ENCODE measurements around the gene ZNF431.
"Not testable (repeated sequence)": the region's sequence is repeated elsewhere in the genome, so short reads cannot be mapped to it uniquely, and the experiment has no call there.

Gene ZNF431

DNA sequence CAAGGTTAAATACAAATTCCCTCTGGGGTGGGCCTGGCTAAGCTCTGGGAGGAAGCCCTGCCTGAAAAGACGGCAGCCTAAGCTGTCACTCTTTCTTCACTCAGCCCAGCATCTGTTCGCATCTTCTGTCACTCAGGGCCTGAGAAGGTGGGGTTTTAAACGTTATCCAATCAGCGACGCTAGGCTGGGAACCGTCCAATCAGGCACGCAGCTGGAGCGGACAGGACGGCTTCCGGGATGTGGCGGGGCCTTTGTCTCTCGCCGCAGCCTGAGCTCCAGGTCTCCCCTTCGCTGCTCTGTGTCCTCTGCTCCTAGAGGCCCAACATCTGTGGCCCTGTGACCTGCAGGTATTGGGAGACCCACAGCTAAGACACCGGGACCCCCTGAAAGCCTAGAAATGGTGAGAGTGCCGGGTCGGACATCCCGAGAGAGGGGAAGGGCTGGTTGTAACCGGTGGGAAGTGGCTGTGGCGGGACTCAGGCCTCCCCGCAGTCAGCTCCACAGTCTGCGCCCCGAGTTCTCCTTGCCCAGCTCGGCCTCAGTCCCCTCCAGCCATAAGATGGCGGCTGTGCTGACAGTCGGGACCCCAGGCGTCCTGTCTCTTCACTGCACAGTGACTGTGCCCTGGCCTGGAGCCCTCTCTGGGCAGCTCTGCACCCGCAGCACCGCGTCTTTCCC, at the start of gene ZNF431:
TSS of gene ZNF431 (plus strand) at position 254 of the 678 bp plus-strand sequence. CDS start at position 398, 144 bp downstream.
- peak; percentile 97 for DNase-seq

DNA sequence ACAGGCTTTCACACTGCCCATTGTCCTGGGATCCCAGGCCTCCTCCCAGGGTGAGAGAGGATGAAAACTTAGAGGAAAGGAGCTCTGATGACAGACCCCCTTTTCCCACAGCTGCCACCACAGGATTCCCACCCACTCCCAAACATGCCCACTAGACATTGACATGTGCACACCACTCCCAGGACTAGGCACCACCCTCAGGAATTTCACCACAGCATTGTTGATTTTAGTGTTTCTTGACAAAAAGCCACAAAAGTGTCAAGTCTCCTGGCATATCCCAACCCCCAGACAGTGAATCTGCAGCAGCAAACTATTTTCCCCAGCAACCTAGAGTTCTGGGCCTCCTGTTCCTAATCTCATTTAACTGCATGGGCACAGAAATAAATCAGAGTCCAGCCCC, 49.7 kb upstream of the ZNF431 start:
- DNase-seq = no peak

DNA sequence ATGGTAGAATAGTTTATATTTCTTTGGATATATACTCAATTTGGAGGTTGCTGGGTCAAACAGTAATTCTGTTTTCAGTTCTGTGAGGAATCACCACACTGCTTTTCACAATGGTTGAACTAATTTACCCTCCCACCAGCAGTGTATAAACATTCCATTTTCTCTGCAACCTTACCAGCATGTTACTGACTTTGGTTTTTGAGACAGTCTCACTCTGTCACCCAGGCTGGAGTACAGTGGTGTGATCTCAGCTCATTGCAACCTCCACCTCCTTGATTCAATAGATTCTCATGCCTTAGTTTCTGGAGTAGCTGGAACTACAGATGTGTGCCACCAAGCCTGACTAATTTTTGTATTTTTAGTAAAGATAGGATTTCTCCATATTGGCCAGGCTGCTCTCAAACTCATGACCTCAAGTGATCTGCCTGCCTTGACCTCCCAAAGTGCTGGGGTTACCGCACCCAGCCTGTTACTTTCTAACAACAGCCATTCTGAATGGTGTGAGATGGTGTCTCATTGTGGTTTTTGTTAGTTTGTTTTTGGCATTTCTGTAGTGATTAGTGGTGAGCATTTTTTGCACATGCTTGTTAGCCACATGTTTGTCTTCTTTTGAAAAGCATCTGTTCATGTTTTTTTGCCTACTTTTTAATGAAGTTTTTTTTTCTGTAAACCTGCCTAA, 47.4 kb upstream of the ZNF431 start:
- no peak for DNase-seq

DNA sequence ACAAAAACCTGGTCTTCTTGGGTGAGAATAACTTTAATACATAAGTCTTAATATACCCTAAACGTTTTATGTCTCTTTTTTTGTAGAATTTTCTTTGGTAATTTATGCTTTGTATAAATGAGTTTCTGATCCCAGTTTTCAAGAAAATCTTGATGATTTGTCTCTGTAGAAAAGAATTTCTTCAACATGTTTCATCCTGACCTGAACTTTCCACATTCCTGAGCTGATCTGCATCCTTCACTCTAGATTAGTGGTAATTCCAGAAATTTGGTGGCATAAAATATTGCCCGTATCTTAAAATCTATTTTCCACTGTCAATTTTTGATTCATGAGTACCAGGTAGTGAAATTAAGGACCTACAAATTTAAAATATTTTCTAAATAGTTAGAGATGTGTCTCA, 43.5 kb upstream of the ZNF431 start:
- DNase-seq = no peak

DNA sequence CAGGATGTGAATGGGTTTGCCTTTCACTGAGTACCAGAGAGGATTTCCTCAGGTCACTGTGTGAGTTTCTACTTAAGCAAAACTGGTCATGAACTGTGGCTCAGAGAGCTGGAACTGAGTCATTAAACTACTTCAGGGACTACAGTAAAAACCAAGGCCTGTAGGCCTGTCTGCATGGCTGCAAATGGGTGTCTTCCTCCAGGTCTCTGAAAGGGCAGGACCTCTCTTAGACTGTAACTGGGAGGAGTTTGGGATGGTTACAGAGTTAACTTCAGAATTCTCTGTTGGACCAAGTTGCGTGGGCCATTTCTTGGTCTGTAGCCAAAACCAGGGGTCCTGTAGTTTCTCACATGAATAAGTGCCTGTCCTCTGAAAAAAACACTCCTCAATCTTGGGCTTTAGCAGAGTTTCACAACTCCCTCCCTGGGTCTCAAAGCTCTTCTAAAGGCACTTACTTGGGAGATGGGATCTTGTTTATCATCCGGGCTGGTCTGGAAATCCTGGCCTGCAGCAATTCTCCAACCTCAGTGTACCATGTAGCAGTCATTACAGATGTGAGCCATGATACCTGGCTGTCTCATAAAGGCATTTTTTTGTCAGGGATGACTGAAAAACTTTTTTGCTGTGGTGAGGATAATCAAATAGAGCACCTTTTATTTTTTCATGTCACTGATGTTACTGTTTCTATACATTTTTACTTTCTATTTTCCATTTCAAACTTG, 40.2 kb upstream of the ZNF431 start:
- peak; percentile 25 for DNase-seq

DNA sequence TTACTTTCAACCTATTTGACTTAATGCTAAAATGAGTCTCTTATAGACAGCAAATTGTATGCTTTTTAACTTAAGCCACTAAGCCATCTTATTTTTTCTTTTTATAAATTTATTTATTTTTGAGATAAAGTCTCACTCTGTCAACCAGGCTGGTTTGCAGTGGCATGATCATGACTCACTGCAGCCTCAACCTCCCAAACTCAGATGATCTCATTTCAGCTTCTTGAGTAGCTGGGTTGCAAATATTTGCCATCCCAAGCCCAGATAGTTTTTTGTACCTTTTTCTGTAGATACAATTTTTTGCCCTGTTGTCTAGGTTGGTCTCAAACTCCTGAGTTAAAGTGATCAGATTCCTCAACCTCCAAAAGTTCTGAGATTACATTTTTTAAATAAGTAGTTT, 32.7 kb upstream of the ZNF431 start:
- DNase-seq = no peak

DNA sequence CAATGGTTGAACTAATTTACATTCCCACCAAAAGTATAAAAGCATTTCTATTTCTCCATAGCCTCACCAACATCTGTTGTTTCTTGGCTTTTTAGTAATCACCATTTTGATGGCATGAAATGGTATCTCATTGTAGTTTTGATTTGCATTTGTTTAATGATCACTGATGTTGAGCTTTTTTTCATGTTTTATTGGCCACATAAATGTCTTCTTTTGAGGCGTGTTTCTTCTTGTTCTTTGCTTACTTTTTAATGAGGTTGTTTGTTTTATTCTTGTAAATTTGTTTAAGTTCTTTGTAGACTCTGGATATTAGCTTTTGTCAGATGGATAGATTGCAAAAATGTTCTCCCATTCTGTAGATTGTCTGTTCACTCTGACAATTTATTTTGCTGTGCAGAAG, 31.7 kb upstream of the ZNF431 start:
- DNase-seq = no peak

DNA sequence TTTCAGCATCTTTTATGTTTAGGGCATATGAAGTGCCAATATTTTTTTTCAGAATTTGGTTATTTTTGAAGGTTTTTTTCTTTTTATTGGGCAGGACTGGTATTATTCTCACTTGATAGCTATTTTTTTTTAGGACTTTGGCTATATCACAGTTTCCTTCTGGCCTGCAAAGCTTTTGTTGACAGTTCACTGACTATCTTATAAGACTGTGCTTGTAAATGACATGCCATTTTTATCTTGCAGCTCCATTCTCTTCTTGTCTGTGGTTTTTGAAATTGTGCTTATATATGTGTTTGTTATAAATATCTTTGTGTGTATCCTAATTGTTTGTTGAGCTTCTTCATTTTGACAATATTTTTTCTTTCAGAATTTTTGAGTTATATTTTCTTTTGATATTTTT, 26.4 kb upstream of the ZNF431 start:
- DNase-seq = no peak

DNA sequence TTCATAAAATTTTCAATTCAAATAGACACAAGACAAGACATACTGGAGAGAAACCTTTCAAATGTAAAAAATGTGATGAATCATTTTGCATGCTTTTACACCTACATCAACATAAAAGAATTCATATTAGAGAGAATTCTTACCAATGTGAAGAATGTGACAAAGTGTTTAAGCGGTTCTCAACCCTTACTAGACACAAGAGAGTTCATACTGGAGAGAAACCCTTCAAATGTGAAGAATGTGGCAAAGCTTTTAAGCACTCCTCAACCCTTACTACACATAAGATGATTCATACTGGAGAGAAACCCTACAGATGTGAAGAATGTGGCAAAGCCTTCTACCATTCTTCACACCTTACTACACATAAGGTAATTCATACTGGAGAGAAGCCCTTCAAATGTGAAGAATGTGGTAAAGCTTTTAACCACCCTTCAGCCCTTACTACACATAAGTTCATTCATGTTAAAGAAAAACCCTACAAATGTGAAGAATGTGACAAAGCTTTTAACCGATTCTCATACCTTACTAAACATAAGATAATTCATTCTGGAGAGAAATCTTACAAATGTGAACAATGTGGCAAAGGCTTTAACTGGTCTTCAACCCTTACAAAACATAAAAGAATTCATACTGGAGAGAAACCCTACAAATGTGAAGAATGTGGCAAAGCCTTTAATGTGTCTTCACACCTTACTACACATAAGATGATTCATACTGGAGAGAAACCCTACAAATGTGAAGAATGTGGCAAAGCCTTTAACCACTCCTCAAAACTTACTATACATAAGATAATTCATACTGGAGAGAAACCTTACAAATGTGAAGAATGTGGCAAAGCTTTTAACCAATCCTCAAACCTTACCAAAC, 24.6 kb upstream of the ZNF431 start:
- no peak for DNase-seq

DNA sequence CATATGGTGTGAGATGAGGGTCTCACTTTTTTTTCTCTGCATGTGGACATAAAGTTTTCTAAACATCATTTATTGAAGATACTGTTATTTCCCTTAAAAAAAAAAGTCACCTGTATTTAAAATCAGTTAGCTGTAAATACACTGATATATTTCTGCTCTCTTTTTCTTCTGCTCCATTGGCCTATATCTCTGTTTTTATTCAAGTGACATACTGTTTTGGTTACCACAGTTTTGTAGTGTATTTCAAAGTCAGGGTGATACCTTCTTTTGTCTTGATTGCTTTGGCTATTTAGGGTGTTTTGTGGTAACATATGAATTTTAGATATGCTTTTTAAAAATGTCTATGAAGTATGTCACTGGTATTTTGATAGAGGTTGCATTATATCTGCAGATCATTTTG, 15.8 kb upstream of the ZNF431 start:
- no peak for DNase-seq

DNA sequence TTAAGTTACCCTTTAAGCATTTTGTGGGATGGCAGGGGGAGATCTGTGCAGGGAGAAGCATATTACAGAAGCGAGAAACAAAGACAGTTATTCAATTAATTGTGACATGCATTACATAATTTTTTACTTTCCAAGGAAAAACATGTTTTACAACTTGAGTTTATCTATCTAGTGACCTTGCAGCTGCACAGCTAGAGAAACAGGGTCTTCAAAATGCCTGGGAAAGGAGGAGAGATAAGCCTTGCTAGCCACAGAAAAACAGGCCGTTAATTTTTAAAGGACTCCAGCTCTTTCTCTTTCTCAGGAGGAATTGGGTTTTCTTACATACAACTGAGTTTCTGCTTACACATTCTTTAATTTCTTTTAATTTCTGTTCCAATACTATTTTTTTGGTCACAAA, 14.8 kb upstream of the ZNF431 start:
- no peak for DNase-seq

DNA sequence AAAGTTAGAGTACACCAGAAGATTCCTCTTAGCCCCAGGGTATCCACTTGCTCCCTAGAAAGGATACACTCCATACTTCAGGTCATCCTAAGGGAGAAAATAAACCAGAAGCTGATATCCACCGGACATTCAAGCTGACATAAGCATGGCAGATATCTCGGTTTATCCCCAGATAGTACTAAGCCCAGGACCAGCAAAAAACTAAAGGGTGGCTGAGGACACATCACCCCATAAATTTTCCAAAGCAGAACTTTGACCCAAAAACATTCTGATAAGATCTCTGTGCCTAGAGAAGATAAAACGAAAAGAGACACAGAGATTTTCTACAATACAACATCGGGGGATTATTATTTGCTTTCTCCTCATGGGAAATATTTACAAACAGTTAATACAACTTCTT, 13.9 kb upstream of the ZNF431 start:
- no peak for DNase-seq

DNA sequence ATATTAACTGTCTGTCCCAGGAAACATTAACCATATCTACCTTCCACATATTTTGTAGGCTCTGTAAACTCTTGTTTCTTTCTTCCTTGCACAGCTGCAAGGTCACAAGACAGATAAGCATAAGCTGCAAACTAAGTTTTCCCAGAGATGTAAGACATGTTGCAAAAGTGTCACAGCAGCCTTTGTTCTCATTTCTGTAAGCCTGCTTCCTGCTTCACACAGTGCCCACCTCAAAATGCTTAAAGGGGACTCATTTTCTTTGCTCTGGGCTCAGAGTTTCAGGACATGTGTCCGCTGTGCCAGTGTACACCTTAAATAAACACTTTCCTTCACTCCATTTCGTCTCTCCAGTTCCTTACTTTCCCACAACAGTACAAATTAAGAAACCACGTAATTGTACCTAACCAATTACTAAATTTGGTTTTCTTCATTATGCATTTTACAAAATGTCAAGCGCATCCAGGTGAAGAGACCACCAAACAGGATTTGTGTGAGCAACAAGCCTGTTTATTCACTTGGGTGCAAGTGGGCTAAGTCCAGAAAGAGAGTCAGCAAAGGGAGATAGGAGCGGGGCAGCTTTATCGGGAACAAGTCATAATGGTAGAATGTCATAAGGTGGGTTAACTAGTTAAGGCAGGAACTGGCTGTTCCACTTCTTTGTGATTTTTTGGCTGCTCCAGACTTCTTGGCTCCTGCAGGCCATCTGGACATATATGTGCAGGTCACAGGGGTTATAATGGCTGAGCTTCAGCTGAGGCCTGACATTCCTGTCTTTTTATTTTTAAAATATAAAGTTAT, 12.7 kb upstream of the ZNF431 start:
- no peak for DNase-seq

DNA sequence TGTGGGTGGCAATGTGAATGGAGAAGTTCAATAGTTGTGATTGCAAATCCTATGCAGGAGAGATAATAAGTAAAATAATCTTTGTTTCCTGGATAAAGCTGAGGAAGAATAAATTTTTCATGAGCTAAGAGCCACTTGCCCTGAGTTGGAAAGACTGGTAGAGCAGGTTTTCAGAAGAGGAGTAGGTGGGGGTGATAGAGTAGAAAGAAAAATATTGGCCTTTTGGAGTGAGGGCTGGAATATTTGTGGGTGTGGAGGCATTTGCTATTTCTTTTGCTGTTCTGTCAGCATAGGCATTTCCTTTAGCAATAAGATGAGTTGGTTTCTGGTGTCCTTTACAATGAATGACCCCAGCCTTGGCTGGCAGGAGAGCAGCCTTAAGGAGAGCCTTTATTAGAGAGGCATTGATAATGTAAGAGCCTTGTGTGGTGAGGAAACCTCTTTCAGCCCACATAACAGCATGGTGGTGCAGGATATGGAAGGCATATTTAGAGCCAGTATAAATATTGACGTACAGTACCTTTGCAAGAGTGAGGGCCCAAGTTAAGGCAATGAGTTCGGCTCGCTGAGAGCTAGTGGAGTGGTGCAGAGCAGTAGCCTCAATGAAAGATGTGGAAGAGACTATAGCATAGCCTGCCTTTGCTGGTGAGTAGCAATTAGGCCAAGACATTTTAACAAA, 11.6 kb upstream of the ZNF431 start:
- DNase-seq = no peak

DNA sequence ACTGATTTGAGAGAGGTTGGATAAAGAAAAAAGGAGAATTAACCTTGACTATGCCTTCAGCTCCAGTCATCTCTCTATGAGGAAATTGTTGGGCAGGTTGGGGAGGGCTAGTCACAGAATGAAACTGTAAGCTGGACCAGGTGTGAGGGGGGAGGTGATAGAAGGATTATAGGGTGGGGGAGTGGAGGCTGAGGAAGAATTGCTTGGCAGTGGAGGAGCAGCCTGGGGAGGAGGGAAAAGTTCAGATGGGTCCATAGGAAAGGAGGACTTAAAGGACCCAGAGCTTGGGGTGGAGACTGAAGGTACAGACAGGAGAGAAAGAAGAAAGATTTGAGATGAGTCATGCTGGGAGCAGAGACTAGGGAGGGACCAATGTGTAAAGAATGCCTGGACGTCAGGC, 8.2 kb upstream of the ZNF431 start:
- DNase-seq = no peak

DNA sequence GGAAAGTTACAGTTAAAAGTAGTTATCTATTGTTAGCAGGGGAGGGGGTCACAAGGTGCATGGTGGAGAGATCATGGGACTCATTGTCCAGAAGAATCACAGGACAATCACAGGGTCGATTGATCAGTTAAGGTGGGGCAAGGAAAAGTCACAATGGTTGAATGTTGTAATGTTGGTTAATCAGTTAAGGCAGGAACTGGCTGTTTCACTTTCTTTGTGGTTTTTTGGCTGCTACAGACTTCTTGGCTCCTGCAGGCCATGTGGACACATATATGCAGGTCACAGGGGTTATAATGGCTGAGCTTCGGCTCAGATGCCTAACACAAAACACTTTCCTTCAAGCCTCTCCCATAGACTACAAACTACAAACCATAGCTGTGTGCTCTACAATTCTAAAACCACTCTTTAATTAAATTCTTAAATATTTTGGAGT, 6.9 kb upstream of the ZNF431 start:
- no peak for DNase-seq

DNA sequence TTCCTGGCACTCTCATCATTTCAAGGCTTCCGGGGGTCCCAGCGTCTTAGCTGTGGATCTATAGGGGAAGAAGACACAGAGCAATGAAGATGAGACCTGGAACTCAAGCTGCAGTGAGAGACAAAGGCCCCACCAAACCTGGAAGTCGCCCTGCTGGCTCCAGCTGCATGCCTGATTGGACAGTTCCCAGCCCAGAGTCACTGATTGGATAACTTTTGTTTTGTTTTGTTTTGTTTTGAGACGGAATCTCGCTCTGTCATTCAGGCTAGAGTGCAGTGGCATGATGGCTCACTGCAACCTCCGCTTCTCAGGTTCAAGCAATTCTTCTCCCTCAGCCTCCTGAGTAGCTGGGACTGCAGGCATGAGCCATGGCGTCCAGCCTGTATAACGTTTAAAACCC, 6.4 kb upstream of the ZNF431 start:
- no peak for DNase-seq

DNA sequence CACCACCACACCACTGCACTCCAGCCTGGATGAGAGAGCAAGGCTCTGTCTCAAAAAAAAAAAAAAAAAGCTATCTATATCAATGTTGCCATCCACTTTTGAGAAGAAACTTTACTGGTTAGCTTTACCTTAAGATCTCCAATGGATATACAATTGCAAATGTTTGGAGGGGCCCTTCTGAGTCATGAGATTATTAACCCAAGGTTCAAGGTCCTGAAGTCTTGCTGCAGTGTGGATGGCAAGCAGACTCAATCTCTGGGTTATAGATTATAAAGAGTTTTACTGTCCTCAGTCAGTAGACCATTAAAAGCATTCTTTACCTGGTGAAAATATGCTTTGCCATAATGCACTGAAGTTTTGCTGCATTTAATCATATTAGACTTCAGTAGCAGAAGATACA, 3.7 kb upstream of the ZNF431 start:
- DNase-seq = no peak

DNA sequence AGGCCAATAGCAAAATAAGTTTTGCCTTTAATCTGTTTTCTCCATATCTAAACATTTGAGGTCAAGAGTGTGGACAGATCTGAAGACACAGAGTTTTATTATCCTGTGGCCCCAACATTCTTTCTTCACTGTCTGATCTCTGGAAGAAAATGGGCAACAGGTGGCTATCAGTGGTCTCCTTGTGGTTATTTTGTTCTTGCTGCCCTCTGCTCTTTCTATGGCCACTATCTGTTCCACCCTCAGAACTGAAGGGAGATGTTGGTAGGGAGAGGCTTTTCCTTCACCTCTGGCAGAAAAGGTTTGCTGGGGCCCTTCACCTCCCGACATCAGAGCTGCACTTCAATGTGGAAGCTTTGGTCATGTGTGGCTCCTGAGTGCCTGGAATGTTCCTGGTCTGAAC, 834 bp upstream of the ZNF431 start:
- DNase-seq = not testable (repeated sequence)

DNA sequence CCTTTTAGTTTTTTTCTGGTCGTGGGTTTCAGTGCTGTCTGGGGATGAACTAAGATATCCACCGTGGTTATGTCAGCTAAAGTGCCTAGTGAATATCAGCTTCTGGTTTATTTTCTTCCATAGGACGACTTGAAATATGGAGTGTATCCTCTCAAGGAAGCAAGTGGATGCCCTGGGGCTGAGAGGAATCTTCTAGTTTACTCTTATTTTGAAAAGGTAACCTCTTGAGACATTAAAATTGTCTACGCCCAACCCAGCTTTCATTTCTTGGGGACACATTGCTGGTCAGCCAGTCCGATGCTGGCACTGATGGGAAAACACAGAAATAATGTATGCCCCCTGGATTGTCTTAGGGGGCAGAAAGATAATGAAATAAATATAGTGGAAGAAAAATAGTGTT, 1.6 kb downstream of the ZNF431 start:
- no peak for DNase-seq

DNA sequence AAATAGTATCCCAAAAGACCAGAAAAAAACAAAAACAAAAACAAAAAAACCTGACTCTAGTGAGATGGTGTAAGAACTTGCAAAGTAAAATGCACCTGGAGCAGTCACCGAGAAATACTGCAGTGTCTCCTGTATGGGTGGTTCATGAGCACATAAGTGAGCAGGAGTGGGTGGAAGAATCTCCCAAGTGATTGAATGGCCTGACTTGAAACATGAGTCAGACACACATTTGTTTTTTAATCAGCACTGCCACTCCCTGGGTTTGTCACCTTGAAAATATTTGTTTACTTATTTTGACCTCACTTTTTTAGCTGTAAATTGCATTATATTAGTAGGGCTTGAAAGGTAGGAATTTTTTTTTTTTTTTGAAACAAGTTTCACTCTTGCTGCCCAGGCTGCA, 2.0 kb downstream of the ZNF431 start:
- DNase-seq = no peak

DNA sequence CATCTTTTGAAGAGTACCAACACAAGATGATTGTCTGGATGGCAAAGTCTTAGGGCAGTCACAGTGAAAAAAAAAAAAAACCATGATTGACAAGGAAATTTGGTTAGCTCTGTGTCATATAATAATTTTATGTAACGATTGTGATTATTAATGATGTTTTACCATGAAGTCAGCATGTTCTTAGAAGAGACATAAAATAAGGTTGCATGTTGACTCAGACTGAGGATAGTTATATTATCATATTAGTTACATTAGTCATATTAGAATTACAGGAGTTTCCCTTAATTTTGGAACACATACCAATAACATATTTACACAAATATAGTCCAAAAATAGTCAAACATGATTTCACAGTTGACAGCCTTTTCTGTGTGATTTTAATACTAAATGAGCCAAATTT, 5.7 kb downstream of the ZNF431 start:
- DNase-seq = no peak

Data from activated CD4-positive, alpha-beta T cell treated with anti-CD3 and anti-CD28 coated beads, Interleukin-2, amount 50 U/mL, for 16 hours (primary cell).